Muscle of back (tissue), 13 donors: ENCODE data around the gene GOLGA8M. TPM values are rescaled to one million over a fixed set of nuclear protein-coding genes. Genes with fewer than 3 reads are reported as not detected.
"Not testable (repeated sequence)": the region's sequence is repeated elsewhere in the genome, so short reads cannot be mapped to it uniquely, and the experiment has no call there.

Experiments
- DNase-seq, 3 donors: peaks; one replicate each; pipeline versions ENCODE4 v3.0.0 to v3.0.0-alpha.2; 2013
- long read RNA-seq, 9 donors: transcript quantifications; one replicate each; lab custom pipeline, GENCODE V29; 2026
- polyA plus RNA-seq, 10 donors: library from polyadenylated mRNA; unstranded; fragments of 120-200 nt; gene quantifications; one replicate each; pipeline ENCODE4 v1.2.1, GENCODE V29; 2013; ENCODE audit not compliant: insufficient read length in 10 of 10

GOLGA8M gene
- 1 to 10 TPM in 8 of 10 donors, under 1 TPM in 2; 0.60 to 2.6 (median 1.1) TPM for polyA plus RNA-seq
- long read RNA-seq, donor 1 = 0 reads
- long read RNA-seq, donor 2 = 0 reads
- long read RNA-seq, donor 3 = 0 reads
- long read RNA-seq, donor 4 = 0 reads
- long read RNA-seq, donor 5 = 0 reads
- long read RNA-seq, donor 6 = 0 reads
- long read RNA-seq, donor 7 = 0 reads
- long read RNA-seq, donor 8 = 0 reads
- long read RNA-seq, donor 9 = 0 reads

- not testable (repeated sequence) for DNase-seq
These were observed at the start of gene GOLGA8M for GRCh38 chr15:28712270-28712669. Gene GOLGA8M, minus strand, starts transcription at chr15:28712421. Its CDS starts 98 bp downstream, at chr15:28712323.

DNA sequence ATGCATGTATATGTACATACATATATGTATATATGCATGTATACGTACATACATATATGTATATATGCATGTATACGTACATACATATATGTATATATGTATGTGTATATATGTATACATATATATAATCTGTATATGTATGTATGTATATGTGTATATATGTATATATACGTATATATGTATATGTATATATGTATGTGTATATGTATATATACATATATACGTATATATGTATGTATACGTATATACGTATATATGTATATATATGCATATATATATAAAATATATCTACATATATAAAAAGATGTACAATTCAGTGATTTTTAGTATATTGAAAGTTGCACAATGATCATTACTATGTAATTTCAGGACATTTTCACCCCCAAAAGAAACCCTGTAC lies 30.7 kb upstream of the GOLGA8M start:
- DNase-seq = not testable (repeated sequence)

DNA sequence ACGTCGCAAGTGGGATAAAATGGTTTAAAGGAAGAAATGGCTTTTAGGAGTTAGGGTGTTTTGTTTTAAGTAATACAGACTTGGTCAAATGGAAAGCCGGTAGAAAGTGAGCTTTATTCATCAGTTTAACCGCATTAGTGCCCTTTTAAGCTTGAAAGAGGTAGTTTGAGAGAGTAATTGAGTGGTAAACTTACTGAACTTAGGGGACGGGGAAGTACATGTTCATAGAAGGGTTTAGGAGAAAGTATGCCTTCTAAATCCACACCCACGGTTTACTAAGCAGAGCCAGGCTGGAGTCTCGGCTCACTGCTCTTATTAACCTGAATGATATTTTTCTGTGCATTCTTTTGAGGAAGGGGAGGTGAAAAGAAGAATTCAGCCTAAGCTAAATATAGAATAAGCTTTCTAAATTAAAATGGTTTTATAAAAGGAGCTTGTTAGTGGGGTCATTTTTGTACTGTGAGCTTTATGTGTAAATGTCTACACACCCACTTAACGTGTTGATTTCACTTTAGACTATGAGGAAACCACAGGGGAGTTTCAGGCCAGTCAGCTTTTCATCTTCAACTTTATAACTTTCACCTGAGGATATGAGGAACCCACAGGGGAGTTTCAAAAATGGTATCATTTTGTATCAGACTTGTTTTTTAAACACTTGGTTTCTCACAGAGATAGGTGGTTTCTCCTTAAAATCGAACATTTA lies 26.5 kb upstream of the GOLGA8M start:
- not testable (repeated sequence) for DNase-seq

DNA sequence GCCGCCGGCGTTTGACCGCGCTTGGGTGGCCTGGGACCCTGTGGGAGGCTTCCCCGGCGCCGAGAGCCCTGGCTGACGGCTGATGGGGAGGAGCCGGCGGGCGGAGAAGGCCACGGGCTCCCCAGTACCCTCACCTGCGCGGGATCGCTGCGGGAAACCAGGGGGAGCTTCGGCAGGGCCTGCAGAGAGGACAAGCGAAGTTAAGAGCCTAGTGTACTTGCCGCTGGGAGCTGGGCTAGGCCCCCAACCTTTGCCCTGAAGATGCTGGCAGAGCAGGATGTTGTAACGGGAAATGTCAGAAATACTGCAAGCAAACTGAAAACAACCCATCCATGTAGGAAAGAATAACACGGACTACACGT lies 26.0 kb upstream of the GOLGA8M start:
- DNase-seq = not testable (repeated sequence)

- peak; percentile 7 to 61 (median 29) for DNase-seq
These were observed 25.4 kb upstream of the GOLGA8M start for GRCh38 chr15:28737521-28738199.

GRCh38 chr15:28728061-28728460 lies 15.8 kb upstream of the GOLGA8M start:
- not testable (repeated sequence) for DNase-seq

DNA sequence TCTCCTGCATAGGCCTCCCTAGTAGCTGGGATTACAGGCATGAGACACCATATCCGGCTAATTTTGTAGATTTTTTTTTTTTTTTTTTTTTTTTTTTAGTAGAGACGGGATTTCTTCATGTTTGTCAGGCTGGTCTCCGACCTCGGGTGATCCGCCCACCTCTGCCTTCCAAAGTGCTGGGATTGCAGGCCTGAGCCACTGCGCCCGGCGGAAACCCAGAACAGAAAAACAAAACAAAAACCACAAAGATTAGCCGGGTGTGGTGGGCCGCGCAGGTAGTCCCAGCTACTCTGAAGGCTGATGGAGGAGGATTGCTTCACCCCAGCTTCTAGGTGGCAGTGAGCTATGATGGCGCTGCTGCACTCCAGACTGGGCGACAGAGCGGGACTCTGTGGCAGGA lies 14.8 kb upstream of the GOLGA8M start:
- not testable (repeated sequence) for DNase-seq

- DNase-seq = no peak
These were observed 13.9 kb upstream of the GOLGA8M start for GRCh38 chr15:28726102-28726501.

DNA sequence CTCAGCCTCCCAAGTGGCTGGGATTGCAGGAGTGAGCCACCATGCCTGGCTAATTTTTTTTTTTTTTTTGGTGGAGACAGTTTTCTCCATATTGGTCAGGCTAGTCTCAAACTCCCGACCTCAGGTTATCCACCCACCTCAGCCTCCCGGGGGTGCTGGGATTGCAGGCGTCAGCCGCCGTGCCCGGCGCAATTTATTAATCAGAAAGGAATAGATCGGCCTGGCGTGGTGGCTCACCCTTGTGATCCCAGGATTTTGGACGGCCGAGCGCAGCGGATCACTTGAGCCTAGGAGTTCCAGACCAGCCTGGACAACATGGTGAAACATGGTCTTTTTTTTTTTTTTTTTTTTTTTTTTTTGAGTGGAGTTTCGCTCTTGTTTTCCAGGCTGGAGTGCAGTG lies 13.3 kb upstream of the GOLGA8M start:
- DNase-seq = no peak

GRCh38 chr15:28723986-28724385 lies 11.8 kb upstream of the GOLGA8M start:
- DNase-seq = not testable (repeated sequence)

DNA sequence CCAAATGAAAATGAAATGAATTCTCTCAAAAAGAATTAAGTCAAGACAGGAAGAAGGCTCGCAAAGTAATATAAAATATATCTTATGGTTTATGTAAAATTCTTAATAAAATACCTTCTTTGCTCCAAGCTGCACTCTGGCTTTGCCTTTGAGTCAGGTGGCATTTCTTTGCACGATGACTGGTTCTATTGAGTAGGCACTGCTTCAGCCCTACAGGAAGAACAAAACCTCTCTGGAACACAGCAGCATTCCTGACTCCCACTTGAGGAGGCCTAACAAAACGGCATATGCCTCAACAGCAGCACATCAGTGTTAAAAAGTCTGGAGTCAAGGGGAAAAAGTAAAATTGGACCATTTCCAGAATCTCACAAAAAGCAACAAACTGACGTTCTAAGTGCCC lies 7.4 kb upstream of the GOLGA8M start:
- DNase-seq = not testable (repeated sequence)

DNA sequence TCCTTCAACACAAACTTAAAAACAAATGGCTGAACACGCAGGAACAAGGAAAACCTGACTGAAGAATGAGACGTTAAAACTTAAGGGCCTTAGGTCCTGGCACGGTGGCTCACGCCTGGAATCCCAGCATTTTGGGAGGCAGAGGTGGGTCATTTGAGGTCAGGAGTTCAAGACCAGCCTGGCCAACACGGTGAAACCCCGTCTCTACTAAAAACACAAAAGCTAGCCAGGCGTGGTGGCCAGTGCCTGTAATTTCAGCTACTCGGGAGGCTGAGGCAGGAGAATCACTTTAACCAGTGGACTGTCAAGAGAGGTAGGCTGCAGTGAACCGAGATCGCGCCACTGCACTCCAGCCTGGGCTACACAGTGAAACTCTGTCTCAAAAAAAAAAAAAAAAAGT lies 6.4 kb upstream of the GOLGA8M start:
- not testable (repeated sequence) for DNase-seq

- DNase-seq = not testable (repeated sequence)
These were observed 2.0 kb upstream of the GOLGA8M start for GRCh38 chr15:28714176-28714575.

- not testable (repeated sequence) for DNase-seq
These were observed 8.3 kb downstream of the GOLGA8M start for GRCh38 chr15:28703927-28704326.

DNA sequence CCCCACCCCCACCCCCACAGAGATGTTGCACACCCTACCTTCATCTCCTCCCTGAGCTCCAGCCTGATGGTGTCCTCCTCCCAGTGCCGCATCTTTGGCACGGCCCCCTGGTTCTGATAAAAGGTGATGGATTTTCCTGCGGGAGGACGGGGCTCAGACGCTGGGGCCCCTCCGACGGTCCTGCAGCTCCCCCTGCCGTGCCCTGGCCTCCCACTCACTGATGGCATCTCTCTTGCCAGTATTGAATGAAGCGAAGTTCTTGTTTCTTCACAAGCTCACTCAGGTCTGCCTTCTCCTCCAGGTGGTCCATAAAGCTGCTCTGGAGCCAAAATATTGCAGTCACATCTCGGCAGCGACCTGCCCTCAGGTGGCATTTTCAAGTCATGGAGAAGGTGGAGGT lies 9.8 kb downstream of the GOLGA8M start:
- not testable (repeated sequence) for DNase-seq

- not testable (repeated sequence) for DNase-seq
These were observed 18.0 kb downstream of the GOLGA8M start for GRCh38 chr15:28694006-28694751.

- DNase-seq = not testable (repeated sequence)
These were observed 19.2 kb downstream of the GOLGA8M start for GRCh38 chr15:28693021-28693420.

DNA sequence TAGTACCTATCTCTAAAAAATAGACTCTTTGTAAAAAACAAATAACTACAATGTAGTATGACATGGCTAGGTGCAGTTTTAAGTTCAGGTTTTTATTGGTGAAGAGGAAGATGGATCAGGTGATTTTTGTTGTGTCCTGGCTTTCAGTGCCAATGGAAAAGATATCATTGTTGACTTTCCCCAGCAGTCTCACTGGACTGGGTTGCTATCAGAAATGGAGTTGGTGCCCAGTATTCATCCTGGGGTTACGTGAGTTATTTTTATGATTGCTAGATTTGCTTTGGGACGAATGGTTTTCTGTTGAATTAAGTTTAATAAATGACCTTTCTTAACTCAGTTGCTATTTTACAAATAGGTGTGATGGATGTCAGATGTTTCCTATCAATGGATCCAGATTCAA lies 38.7 kb downstream of the GOLGA8M start:
- DNase-seq = not testable (repeated sequence)

- DNase-seq = not testable (repeated sequence)
These were observed 40.1 kb downstream of the GOLGA8M start for GRCh38 chr15:28672122-28672521.

- not testable (repeated sequence) for DNase-seq
These were observed 45.8 kb downstream of the GOLGA8M start for GRCh38 chr15:28666402-28666801.

DNA sequence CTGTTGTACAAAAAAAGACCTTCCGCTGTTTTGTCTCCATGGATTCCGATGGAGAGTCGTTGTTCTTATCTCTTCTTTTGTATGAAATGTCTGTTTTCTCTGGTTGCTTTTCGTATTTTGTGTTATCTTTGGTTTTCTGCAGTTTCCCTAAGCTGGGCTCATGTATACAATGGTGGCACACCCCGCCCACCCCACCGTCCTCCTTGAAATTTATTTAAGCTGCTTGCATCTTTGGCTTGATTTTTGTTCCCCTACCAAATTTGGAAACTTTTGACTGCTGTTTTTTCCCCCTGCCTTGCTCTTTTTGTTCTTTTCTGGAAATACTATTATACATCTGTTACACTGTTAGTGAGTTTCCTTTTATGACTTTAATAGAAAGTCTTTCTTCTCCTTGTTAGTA lies 47.6 kb downstream of the GOLGA8M start:
- DNase-seq = not testable (repeated sequence)

GRCh38 chr15:28663717-28664116 lies 48.5 kb downstream of the GOLGA8M start:
- DNase-seq = not testable (repeated sequence)
